HepG2 (cell line): ENCODE measurements around the gene SLC45A2. TPM values are rescaled to one million over a fixed set of nuclear protein-coding genes. Genes with fewer than 3 reads are reported as not detected.

Source experiments
- ARNTL ChIP-seq: sonication (generic); formaldehyde crosslinking; IDR thresholded peaks from 2 replicates; pipeline ENCODE4 v1.4.0; 2020; ENCODE audit warnings: mild to moderate bottlenecking, missing genetic modification reagents
- BORCS8-MEF2B ChIP-seq: sonication (generic); formaldehyde crosslinking; IDR thresholded peaks from 2 replicates; pipeline ENCODE4 v1.8.0; 2022; ENCODE audit warnings: mild to moderate bottlenecking, missing genetic modification reagents
- DMAP1 ChIP-seq: IDR thresholded peaks from 2 replicates; pipeline ENCODE4 v1.6.1; 2016
- DNMT1 ChIP-seq: sonication (generic); formaldehyde crosslinking; IDR thresholded peaks from 2 replicates; pipeline ENCODE4 v1.5.1; 2020; ENCODE audit warnings: mild to moderate bottlenecking, missing genetic modification reagents
- DR1 ChIP-seq: sonication (generic); formaldehyde crosslinking; IDR thresholded peaks from 2 replicates; pipeline ENCODE4 v1.8.0; 2021; ENCODE audit warnings: mild to moderate bottlenecking, missing genetic modification reagents, inconsistent platforms
- MEF2D ChIP-seq: sonication (generic); formaldehyde crosslinking; IDR thresholded peaks from 2 replicates; pipeline ENCODE4 v1.5.1; 2020; ENCODE audit warnings: mild to moderate bottlenecking, missing genetic modification reagents
- SMAD9 ChIP-seq: sonication (generic); formaldehyde crosslinking; IDR thresholded peaks from 2 replicates; pipeline ENCODE4 v1.5.1; 2020; ENCODE audit warnings: mild to moderate bottlenecking, missing genetic modification reagents
- SRSF1 ChIP-seq: fragments of 200-400 bp; formaldehyde crosslinking; optimal IDR thresholded peaks from 2 replicates; pipeline ENCODE3; 2017; ENCODE audit warnings: mild to moderate bottlenecking, low read depth, low read length, moderate library complexity
- TP53 ChIP-seq: sonication (generic); formaldehyde crosslinking; conservative IDR thresholded peaks from 2 replicates; pipeline ENCODE4 v1.4.0; 2020; ENCODE audit warnings: missing genetic modification reagents
- ZKSCAN1 ChIP-seq: fragments of 150-350 bp; IDR thresholded peaks from 2 replicates; pipeline ENCODE4 v1.6.1; 2014; ENCODE audit warnings: low read length
- ZNF296 ChIP-seq: sonication (generic); formaldehyde crosslinking; conservative IDR thresholded peaks from 2 replicates; pipeline ENCODE4 v1.5.0; 2020; ENCODE audit warnings: mild to moderate bottlenecking, missing genetic modification reagents
- ZNF337 ChIP-seq: sonication (generic); formaldehyde crosslinking; IDR thresholded peaks from 2 replicates; pipeline ENCODE4 v1.5.1; 2020; ENCODE audit warnings: missing genetic modification reagents, low read depth, mild to moderate bottlenecking, borderline replicate concordance
- ZNF552 ChIP-seq: sonication (generic); formaldehyde crosslinking; IDR thresholded peaks from 2 replicates; pipeline ENCODE4 v1.9.0; 2022; ENCODE audit warnings: missing genetic modification reagents, mild to moderate bottlenecking, borderline replicate concordance
- ZNF557 ChIP-seq: sonication (generic); formaldehyde crosslinking; IDR thresholded peaks from 2 replicates; pipeline ENCODE4 v1.4.0; 2020; ENCODE audit warnings: missing genetic modification reagents
- ZNF563 ChIP-seq: sonication (generic); formaldehyde crosslinking; IDR thresholded peaks from 2 replicates; pipeline ENCODE4 v1.8.0; 2022; ENCODE audit warnings: mild to moderate bottlenecking, moderate library complexity, missing genetic modification reagents
- ZNF609 ChIP-seq: sonication (generic); formaldehyde crosslinking; IDR thresholded peaks from 2 replicates; pipeline ENCODE4 v1.4.0; 2020; ENCODE audit warnings: mild to moderate bottlenecking, missing genetic modification reagents, borderline replicate concordance
- ZNF724P ChIP-seq: sonication (generic); formaldehyde crosslinking; IDR thresholded peaks from 2 replicates; pipeline ENCODE4 v1.8.0; 2022; ENCODE audit warnings: missing genetic modification reagents, borderline replicate concordance
- ZZZ3 ChIP-seq: sonication (generic); formaldehyde crosslinking; IDR thresholded peaks from 2 replicates; pipeline ENCODE4 v1.4.0; 2020; ENCODE audit warnings: missing genetic modification reagents, mild to moderate bottlenecking, borderline replicate concordance
- polyA plus RNA-seq, 8 experiments: library from polyadenylated mRNA; depleted of rRNA in 3 of 8; stranded (reverse) in 7 of 8; unstranded in 1 of 8; fragments of >200 nt; fragmentation: Illumina TruSeq in 4 of 8; extraction: Trizol in 4 of 8; gene quantifications; 2 replicates each; pipeline versions ENCODE4 v1.2.1 to v1.2.3, GENCODE V29; 2011 to 2016; ENCODE audit warnings: low read depth in 4 of 8, missing spikeins in 1 of 8, mixed read lengths in 1 of 8; ENCODE audit not compliant: insufficient read depth in 1 of 8
- total RNA-seq, 5 experiments: library from RNA; depleted of rRNA; stranded (reverse); fragments of >200 nt; fragmentation: Illumina TruSeq; extraction: Trizol; gene quantifications; 2 replicates each; pipeline ENCODE4 v1.2.3, GENCODE V29; 2016; ENCODE audit warnings: low read depth in 1 of 5
- TF ChIP-seq, protein P1 (sequence below): conservative IDR thresholded peaks from 2 replicates; pipeline ENCODE4 v1.6.1; 2018; ENCODE audit warnings: missing genetic modification reagents
- TF ChIP-seq, protein P2 (sequence below): sonication (generic); formaldehyde crosslinking; IDR thresholded peaks from 2 replicates; pipeline ENCODE4 v1.5.0; 2020; ENCODE audit warnings: missing genetic modification reagents
- TF ChIP-seq, protein P3 (sequence below): sonication (generic); formaldehyde crosslinking; IDR thresholded peaks from 2 replicates; pipeline ENCODE4 v1.5.0; 2020; ENCODE audit warnings: missing genetic modification reagents

Gene SLC45A2
- total and polyA plus RNA-seq, 2 of the 13 experiments (the other 11 are each of a cell fraction or from before 2014, with no cell fraction given): 0.22 to 0.24 TPM

GRCh38 chr5:34007621-34008600 is 23.4 kb upstream of the SLC45A2 start, which contains the start of gene AMACR (continued):
- TF ChIP-seq, protein P1, sequence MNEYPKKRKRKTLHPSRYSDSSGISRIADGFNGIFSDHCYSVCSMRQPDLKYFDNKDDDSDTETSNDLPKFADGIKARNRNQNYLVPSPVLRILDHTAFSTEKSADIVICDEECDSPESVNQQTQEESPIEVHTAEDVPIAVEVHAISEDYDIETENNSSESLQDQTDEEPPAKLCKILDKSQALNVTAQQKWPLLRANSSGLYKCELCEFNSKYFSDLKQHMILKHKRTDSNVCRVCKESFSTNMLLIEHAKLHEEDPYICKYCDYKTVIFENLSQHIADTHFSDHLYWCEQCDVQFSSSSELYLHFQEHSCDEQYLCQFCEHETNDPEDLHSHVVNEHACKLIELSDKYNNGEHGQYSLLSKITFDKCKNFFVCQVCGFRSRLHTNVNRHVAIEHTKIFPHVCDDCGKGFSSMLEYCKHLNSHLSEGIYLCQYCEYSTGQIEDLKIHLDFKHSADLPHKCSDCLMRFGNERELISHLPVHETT (CRISPR knock-in tag): peak; percentile 72; the same call in 1 of the 2 replicates
- no peak; the same call in 1 of the 2 replicates for TF ChIP-seq ARNTL (CRISPR knock-in tag)
- peak; percentile 59 for TF ChIP-seq DMAP1
- TF ChIP-seq ZZZ3 (CRISPR knock-in tag): 0 out of 2 replicates have a peak, but pooled peaks have one; percentile 21
- TF ChIP-seq ZNF563 (CRISPR knock-in tag): peak; percentile 85
- TF ChIP-seq, protein P2, sequence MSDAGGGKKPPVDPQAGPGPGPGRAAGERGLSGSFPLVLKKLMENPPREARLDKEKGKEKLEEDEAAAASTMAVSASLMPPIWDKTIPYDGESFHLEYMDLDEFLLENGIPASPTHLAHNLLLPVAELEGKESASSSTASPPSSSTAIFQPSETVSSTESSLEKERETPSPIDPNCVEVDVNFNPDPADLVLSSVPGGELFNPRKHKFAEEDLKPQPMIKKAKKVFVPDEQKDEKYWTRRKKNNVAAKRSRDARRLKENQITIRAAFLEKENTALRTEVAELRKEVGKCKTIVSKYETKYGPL (CRISPR knock-in tag): peak; percentile 62; the same call in 1 of the 2 replicates
- peak; percentile 62; the same call in 1 of the 2 replicates for TF ChIP-seq ZNF609 (CRISPR knock-in tag)
- TF ChIP-seq ZKSCAN1: no peak
- TF ChIP-seq, protein P3, sequence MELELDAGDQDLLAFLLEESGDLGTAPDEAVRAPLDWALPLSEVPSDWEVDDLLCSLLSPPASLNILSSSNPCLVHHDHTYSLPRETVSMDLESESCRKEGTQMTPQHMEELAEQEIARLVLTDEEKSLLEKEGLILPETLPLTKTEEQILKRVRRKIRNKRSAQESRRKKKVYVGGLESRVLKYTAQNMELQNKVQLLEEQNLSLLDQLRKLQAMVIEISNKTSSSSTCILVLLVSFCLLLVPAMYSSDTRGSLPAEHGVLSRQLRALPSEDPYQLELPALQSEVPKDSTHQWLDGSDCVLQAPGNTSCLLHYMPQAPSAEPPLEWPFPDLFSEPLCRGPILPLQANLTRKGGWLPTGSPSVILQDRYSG: peak; percentile 26; the same call in 1 of the 2 replicates
- TF ChIP-seq SMAD9: no peak; the same call in 1 of the 2 replicates
- TF ChIP-seq DR1 (CRISPR knock-in tag): 0 out of 2 replicates have a peak, but pooled peaks have one; percentile 47
- TF ChIP-seq BORCS8-MEF2B: peak; percentile 53; the same call in 1 of the 2 replicates
- TF ChIP-seq ZNF337 (CRISPR knock-in tag): peak; percentile 75; the same call in 1 of the 2 replicates
- no peak for TF ChIP-seq ZNF552
- TF ChIP-seq MEF2D (CRISPR knock-in tag): 0 out of 2 replicates have a peak, but pooled peaks have one; percentile 34
- TF ChIP-seq ZNF296 (CRISPR knock-in tag): no peak
- TF ChIP-seq DNMT1 (CRISPR knock-in tag): no peak
- peak; percentile 79 for TF ChIP-seq SRSF1
- TF ChIP-seq ZNF724P (CRISPR knock-in tag): peak; percentile 64; the same call in 1 of the 2 replicates
- TF ChIP-seq ZNF557: peak; percentile 58; the same call in 1 of the 2 replicates
- TF ChIP-seq TP53 (CRISPR knock-in tag): 0 out of 2 replicates have a peak, but pooled peaks have one; percentile 29
